SKM-1 treated with dmso at 0.1 percent for 144 hours (cell line): Measurements from ENCODE around the gene GRM7.

Experiments used
- DNase-seq: peaks from one replicate; lab custom pipeline; 2025; ENCODE audit not compliant: unreplicated experiment; lab: John Stamatoyannopoulos, UW

Gene GRM7

DNA sequence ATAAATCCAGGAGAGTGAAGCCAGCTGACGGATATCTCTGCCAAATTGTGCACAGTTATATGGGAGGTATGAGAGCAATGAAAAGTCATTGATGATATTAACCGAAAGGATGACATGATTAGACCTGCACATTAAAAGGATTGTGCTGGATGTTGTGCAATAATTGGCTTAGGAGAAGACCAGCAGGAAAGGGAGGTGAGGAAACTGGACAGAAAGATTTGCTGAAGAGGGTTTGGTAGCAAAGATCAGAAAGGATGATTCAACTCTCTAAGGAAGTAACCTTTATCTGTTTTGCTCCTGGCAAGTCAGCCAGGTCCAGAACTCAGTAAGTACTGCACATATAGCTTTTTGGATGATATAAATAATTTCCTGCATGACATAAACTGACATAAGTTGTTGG lies 704.7 kb downstream of the GRM7 start:
- DNase-seq: no peak

DNA sequence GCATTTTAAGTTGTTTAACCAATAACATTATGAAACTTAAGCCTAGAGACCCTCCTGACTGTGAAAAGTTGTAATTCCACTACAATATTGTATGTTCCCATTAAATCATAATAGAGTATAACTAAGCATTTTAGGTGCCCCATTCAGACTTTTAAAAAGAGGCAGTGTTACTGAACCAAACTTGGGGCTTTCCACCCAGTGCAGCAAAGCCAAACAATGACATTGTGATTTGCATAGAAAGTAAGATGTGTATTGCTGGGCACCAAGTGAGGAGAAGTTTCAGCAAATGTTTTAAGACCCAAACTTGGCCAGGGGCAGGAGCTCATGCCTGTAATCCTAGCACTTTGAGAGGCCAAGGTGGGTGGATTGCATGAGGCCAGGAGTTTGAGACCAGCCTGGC lies 706.2 kb downstream of the GRM7 start:
- DNase-seq: no peak

DNA sequence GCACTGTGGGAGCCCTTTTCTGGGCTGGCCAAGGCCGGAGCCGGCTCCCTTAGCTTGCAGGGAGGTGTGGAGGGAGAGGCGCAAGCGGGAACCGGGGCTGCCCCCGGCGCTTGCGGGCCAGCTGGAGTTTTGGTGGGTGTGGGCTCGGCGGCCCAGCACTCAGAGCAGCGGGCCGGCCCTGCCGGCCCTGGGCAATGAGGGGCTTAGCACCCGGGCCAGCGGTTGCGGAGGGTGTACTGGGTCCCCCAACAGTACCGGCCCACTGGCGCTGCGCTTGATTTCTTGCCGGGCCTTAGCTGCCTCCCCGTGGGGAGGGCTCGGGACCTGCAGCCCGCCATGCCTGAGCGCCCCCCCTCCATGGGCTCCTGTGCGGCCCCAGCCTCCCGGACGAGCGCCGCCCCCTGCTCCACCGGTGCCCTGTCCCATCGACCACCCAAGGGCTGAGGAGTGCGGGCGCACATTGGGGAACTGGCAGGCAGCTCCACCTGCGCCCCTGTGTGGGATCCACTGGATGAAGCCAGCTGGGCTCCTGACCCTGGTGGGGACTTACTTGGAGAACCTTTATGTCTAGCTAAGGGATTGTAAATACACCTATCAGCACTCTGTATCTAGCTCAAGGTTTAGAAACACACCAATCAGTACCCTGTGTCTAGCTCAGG lies 707.7 kb downstream of the GRM7 start:
- DNase-seq: no peak

DNA sequence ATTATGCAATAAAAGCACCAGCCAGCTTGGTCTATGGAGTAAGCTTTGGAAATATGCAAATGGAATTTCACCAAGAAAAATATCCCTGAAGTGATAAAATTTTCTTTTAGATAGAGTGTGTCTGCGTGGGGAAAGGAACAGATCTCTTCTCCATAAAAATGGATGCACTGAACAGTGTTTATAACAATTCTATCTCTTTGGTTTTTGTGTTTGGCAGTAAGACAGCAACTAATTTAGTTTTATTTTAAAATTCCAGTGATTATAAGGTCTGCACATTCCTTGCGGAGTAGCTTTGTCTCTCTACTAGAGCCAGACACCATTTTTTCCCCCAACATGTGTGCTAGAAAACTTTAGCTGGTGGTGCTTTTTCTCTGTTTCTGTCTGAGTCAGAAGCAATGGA lies 712.4 kb downstream of the GRM7 start:
- DNase-seq: no peak

DNA sequence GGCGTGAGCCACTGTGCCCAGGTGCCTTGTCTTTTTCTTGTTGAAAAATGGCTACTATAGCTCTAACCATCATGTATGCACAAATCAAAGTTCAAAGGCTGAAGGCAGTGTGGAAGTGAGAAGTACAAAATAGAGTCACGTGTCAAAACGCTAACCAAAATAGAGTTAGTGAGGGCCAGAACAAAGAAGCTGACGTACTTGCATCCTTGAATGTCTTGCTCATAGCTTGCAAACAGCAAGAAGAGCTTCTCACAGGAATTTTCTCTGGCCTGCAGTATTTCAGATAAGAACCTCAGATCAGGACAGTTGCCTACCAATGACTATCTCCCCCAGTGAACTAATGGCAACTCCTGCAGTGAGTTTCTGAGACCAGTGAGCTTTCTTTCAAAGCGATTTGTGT lies 713.5 kb downstream of the GRM7 start:
- no peak for DNase-seq

DNA sequence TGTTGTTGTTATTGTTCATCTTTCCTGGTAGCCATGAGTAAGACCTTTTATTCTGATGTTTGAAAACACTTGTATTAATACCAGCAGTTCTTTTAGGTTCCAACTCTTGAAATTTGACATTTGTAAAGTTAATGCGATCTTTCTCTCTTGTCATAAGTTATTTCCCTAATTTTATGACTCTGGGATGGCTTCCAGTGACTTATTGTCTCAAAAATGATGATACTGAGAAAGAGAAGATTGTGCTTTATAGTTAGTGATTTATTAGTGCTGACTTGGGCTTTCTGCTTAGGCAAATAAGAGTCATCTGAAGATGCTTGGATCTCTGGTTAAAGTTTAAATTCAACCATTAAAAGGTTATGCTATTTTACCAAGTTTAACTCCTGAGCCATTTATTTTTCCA lies 715.2 kb downstream of the GRM7 start:
- DNase-seq: no peak

DNA sequence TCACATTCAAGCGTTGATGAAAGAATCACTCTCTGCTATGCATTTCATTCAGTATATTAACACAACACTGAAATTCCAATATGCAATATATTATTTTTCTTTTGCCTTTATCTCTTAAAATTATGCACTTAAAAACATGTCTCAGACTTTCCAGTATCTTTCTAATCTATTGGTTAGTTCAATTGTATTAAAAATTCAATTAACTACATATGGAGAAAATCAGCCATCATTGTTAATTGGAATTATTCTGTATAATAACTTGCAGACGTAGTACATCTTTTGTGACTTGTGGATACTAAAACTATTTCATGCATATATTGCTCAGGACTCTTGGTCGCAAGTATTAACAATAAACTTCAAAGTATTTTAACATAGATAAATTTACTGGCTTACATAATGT lies 715.6 kb downstream of the GRM7 start:
- DNase-seq: no peak

DNA sequence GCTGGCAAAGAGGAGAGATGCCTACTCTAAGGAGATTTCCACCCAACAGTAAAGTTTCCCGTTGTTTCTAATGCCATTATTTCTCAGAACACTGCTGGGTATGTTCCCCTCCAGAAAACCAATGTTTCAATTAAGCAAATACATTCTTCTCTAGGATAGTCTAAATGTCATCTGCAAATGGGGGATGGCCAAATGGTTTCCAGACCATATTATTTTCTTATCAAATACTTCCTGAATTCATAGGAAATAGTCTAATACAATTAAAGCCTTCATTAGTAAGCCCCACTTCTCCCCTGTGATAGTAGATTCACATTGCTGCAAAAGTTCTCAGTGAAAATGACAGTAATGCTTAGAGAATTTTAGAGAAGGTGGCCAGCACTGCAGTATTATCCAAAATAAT lies 716.6 kb downstream of the GRM7 start:
- DNase-seq: no peak

DNA sequence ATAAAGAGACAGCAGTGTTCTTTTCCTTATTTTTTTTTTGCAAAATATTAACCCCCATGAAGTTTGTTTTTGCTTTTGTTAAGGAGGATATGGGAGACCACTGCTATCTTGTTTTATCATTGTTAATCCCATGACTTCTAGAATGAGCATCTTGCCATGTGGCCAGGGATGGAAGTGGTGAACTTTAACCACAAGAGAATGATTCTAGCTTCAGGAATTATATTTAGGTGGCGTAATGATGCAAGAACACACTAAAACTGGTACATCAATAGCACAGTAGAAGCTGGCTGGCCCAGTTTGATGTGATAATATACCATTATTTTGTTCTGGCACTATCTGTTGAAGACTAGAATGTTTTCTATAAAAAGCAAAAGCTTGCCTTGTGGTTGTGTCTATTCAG lies 720.9 kb downstream of the GRM7 start:
- DNase-seq: no peak

DNA sequence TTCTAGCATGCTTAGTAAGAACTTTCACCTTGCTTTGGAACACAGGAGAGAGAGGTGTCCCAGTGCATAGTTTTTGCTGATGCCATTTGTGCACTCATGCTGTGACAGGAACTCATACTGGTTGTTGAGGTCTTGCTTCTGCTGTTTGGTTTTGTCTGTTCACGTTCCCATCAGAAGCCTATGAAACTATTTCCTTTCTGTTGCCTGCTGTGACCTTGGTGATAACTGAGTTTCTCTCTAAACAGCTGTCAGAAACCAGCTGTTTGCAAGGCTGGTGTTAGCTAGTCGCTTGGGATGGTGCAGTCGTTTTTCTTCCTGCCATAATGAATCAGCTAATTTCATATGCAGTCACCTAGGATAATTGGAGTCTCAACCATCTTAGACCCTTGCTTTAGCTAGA lies 724.1 kb downstream of the GRM7 start:
- DNase-seq: no peak

DNA sequence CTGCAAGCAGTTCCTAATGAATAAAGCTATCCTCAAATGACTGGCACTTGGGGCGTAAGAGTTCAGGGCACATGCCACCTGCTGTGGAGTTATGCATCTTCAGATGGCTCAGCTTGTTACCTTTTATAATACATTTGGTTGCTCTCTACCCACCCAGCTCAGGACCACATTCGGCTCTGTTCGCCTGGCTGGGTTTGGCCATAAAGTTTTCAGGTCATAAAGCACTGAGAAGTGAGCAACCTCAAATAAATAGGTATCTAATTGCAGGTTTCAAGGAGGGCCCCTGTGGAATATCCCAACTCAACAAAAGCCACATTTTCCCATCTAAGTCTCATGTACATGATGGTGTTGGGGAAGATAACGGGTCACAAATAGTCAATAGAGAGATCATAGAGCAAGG lies 727.3 kb downstream of the GRM7 start:
- no peak for DNase-seq

DNA sequence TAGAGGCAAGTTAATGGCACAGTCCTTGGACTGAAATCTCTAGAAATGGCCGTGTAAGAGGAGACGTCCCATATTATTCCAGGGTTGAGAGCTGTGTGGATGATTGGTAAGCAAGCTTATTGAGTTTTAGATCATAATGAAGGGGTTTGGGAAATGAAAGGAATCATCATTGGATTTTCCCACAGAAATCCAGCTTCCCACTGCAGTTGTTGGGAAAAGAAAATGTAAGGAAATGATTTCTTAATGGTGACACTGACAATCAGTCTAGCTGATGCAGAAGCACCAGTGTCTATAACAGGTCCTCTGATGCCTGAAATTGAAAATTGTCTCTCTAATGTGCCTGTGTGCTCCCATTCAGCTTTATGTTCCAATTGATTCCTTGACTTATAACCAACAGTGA lies 728.6 kb downstream of the GRM7 start:
- no peak for DNase-seq

DNA sequence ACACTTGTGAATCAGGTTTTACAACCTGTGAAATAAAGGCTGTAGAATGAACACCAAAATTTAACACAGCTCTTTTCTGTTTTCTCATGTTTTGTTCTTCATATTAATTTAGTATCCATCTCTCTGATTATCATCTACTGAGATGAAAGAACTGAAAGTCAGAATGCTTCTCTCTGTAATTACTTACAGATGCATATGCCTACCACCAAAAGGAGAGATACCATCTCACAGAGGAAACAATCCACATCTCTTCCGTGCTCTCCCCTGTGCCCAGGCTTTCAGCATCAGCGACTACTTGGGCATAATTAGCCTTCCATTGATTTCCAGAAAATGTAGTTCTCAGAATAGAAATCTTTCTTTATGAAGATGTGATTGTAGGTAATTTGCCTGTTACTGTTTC lies 741.4 kb downstream of the GRM7 start:
- DNase-seq: no peak

DNA sequence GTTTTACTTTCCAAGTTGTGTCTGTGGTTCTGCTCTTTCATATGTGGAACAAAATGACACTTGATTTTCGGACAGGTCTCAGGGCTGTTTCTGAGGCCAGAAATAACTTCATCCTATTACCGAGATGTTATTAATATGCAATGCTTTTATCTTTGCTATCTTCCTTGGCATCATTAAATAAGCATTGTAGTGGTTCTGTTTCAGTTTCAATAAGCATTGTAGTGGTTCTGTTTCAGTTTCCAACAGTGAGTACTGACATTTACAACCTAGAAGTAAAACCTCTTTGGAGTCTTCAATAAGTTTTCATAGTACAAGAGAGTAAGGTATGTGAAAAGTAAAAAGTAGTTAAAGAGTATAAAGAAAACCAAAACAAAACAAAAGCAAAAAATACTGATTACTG lies 746.2 kb downstream of the GRM7 start:
- no peak for DNase-seq

DNA sequence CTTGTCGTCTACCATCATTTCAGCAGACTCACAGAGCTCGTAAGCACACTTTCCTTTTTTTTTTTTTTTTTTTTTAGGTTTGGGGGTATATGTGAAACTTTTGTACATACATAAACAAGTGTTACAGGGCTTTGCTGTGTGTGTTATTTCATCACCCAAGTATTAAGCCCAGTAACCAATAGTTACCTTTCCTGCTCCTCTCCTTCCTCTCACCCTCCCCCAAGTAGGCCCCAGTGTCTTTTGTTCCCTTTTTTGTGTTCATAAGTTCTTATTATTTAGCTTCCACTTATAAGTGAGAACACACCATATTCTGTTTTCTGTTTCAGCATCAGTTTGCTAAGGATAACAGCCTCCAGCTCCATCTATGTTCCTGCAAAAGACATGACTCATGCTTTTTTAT lies 746.8 kb downstream of the GRM7 start:
- DNase-seq: peak; percentile 21

DNA sequence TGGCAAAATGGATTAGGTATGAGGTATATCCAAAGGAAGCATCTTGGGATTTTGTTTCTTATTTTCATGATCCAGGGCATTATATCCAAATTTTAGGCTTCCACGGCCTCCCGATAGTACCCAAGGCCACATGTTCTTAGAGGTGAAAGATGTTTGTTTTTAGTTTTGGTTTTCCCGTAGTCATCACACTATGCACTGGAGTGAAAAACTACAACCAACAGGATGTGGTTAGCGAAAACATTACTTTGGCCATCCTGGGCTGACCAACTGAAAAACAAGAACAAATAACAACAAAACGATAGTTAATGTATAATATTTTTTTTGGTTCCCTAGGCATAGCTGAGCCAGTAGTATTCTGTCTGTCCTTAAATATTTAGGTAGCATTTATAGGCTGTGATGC lies 749.7 kb downstream of the GRM7 start:
- no peak for DNase-seq

DNA sequence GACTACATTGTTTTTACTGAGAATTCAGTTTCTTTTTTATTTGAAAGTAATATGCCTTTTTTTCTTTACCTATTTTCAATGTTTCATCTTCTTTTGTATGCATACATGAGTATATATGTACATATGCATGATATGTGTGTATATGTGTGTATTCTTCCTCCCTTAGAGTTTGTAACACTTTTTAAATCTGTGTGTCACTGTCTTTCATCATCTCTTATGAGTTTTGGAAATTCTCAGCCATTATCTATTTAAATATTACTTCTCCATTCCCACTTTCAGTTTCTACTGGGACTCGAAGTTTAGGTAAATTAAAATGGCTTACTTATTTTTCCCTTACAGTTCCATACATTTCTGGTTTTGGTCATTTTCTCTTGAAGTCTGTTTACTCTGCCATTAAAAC lies 754.1 kb downstream of the GRM7 start:
- DNase-seq: no peak

DNA sequence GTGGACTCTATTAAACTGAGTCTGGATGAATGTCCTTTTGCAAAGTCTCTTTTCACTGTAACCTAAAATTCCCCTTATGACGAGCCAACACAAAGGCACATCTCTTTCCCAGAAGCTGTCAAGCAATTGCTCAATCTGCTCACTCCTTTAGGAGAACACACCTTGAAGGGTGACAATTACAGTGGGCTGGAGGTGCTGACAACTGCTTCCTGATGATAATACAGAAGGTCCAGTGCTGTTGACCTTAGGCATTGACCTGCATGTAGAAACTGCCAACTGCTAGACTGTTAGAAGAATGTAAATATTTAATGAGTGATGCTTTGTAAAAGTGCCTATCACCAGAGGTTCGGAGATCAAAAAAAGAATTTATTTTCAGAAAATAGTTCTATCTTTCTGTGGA lies 757.7 kb downstream of the GRM7 start:
- DNase-seq: no peak

DNA sequence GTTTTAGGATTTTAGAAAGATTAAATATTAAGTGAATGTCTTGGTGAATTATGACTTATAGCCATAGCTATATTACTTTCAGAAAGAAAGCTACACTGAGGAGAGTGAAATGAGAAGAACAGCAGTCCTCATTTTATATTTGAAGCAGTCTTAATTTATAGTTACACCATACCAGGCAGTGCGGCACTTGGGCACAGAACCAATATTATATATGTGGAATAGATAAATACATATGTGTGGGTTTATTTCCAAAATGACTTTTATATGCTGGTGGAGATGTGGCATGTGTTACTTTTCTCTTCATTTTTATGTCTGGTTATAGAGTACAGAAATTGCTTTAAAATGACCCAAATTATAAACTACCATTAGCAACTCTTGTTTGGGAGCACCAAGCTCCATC lies 759.5 kb downstream of the GRM7 start:
- no peak for DNase-seq

DNA sequence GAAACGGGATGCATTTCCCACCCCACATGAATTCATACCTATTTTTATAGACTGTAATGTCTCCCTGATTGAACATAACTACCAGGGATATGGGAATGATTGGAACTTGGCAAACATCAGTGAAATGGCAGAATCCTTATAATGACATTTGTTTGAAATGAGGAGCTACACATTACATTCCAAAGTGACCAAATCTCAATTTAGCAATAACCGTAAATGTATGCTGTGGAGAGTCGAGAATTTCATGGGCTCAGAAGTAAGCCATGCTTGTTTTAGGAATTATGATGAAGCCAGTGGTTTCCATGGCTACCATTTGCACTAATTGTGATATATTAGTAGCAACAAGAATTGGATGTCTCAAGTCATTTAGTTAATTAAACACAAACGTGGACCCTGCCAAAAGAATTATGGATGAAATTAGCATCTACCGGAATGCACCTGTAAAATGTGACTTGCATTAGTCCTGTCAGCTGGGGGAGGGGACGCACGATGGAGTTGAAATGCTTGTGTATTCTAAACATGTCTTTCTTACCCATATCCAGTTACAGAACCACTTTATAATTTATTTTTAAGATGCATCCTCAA lies 760.2 kb downstream of the GRM7 start:
- no peak for DNase-seq

DNA sequence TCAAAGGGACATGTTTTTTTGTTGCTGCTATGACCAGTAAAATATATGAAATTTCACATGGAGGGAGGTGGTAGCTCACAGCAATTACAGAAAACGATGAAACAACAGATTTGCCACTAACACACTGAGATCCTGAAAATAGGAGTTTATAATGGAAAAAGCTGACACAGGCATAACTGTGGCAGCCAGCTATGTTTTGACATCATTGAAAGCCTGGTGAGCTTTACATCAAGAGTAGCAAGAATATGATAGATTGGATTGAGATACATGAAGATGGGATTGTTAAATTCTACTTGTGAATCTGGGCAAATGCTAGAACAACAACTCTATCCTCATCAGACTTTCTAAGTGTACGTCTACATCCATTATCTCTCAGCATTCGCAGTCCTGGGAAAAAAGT lies 760.7 kb downstream of the GRM7 start:
- DNase-seq: no peak

DNA sequence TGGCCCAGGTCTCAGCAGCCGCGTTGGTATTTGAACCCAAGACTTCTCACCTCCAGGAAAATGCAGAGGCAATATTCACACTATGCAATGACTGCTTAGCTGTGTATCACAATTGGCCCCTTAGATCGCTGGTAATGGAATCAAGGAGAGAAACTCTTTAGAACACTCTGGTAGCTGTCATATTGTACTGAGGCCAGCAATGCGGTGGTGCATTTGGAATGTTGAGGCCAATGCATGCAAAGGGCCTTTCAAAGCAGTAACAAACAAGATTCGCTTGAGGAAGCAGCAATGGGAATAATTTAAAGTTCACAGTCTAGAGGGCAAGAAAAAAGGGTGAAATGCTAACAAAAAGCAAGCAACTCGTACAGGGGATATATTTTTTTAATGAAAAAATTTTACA lies 764.1 kb downstream of the GRM7 start:
- DNase-seq: no peak

DNA sequence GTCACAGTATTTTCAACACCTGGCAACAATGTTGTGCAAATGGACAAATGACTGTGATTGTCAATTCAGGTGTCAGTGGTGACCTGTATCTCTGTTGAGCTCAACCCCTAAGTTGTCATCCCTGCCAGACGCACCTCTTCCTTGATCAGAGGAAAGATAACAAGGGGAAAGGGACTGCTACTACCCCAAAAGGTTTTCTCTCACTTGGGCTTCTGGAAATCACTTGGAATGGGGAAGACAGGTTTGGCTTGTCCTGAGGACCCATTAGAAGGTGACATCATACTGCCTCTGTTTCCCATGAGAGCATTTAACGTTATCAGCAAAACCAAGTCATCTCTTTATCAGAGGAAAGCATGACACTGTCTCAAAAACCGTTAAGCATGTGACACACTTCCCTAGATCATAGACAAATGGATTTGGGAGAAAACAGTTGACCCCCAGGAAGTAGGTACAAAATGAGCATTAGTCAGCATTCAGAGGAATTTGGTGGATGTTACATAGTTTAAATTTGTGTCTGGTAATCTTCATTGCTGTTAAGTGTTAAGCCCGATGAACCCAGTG lies 769.5 kb downstream of the GRM7 start:
- no peak for DNase-seq
